ENCODE data around the gene E2F2. TPM values are rescaled to one million over a fixed set of nuclear protein-coding genes. Genes with fewer than 3 reads are reported as not detected.

The E2F2 gene
- total and polyA plus RNA-seq, 2 of the 13 experiments (the other 11 are each of a cell fraction or from before 2014, with no cell fraction given) = 0.65 to 6.6 TPM

DNA sequence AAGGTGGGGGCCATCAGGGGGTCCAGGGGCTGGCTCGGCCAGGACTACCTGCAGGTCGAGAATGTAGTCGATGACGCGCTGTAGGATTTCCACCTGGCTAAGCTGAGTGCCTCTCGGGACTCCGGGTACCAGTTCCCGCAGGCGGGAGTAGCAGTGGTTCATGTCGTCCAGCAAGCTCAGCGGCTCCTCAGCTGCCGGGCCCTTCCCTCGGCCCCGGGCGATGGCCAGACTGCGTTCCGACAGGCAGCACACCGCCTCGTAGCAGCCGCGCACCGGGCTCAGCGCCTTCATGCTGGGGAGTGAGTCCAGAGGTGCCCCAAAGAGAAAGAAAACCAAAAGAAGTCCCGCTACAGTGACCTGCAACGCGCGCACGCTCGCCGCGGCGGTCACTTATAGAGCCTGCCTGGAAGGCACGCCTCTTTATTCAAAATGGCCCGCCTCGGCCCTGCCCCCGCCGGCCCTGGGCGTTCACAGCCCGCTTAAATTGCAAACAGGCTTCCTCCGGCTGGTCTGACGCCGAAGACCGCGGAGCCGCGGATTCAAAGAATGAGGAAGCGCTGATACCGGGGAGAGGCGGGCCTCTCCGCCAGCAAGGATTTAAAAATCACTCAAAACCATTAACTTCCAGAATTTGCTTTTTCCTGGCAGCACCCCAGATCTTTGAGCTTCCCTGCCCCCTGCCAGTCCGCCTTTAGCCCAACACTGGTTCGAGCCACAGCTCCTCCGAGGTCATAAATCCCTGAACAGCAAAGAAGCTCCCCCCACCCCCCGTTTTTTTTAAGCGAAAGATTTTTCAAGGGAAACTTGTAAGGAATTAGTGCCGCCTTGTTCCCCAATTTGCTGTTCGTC lies 28.3 kb upstream of the E2F2 start, which contains the start of gene ID3 (continued):
- 0 out of 2 replicates have a peak, but pooled peaks have one; percentile 31 for TF ChIP-seq FOSL2 (CRISPR knock-in tag; IDR thresholded peaks at IDR 0.05)
- no peak for TF ChIP-seq JARID2 (CRISPR knock-in tag; IDR thresholded peaks at IDR 0.05; ENCODE audit: insufficient replicate concordance)
- TF ChIP-seq ZNF674 (CRISPR knock-in tag; IDR thresholded peaks at IDR 0.05; ENCODE audit: low read depth) = no peak
- no peak for TF ChIP-seq MAFG (CRISPR knock-in tag; IDR thresholded peaks at IDR 0.05)
- TF ChIP-seq ZNF777 (CRISPR knock-in tag; IDR thresholded peaks at IDR 0.05) = peak; percentile 63; the same call in 1 of the 2 replicates
- TF ChIP-seq DNMT1 (CRISPR knock-in tag; IDR thresholded peaks at IDR 0.05) = no peak
- no peak for TF ChIP-seq GABPA (IDR thresholded peaks at IDR 0.05; ENCODE audit: low read depth, low read length)
- no peak for TF ChIP-seq GABPA (CRISPR knock-in tag; IDR thresholded peaks at IDR 0.05; ENCODE audit: low read depth)
- TF ChIP-seq PRPF4 (IDR thresholded peaks at IDR 0.05; ENCODE audit: low read depth, low read length, poor library complexity, severe bottlenecking) = no peak
- no peak for TF ChIP-seq MAFF (IDR thresholded peaks at IDR 0.05; ENCODE audit: low read depth, low read length)
- TF ChIP-seq ZFY (CRISPR knock-in tag; IDR thresholded peaks at IDR 0.05) = peak; percentile 58
- peak; percentile 67 for TF ChIP-seq YEATS4 (CRISPR knock-in tag; IDR thresholded peaks at IDR 0.05; ENCODE audit: borderline replicate concordance)
- TF ChIP-seq ZNF589 (CRISPR knock-in tag; conservative IDR thresholded peaks at IDR 0.05) = no peak
- peak in 1 of 2 experiments; percentile 86; a peak in 2 of 4 replicates for TF ChIP-seq KLF16 (CRISPR knock-in tag; IDR thresholded peaks at IDR 0.05)
- TF ChIP-seq ZNF432 (CRISPR knock-in tag; IDR thresholded peaks at IDR 0.05; ENCODE audit: borderline replicate concordance) = no peak
- no peak for TF ChIP-seq ZNF20 (CRISPR knock-in tag; IDR thresholded peaks at IDR 0.05)
- TF ChIP-seq, protein P1, sequence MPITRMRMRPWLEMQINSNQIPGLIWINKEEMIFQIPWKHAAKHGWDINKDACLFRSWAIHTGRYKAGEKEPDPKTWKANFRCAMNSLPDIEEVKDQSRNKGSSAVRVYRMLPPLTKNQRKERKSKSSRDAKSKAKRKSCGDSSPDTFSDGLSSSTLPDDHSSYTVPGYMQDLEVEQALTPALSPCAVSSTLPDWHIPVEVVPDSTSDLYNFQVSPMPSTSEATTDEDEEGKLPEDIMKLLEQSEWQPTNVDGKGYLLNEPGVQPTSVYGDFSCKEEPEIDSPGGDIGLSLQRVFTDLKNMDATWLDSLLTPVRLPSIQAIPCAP (CRISPR knock-in tag; IDR thresholded peaks at IDR 0.05; ENCODE audit: low read depth) = no peak
- TF ChIP-seq NFE2L2 (IDR thresholded peaks at IDR 0.05; ENCODE audit: low read length) = no peak
- TF ChIP-seq ZNF75D (CRISPR knock-in tag; IDR thresholded peaks at IDR 0.05; ENCODE audit: borderline replicate concordance) = no peak
- no peak for TF ChIP-seq RXRA (CRISPR knock-in tag; IDR thresholded peaks at IDR 0.05)
- TF ChIP-seq HOXD1 (CRISPR knock-in tag; IDR thresholded peaks at IDR 0.05) = no peak
- TF ChIP-seq ZNF24 (IDR thresholded peaks at IDR 0.05) = no peak
- peak; percentile 85 for TF ChIP-seq ZNF891 (CRISPR knock-in tag; IDR thresholded peaks at IDR 0.05)
- no peak; the same call in 1 of the 2 replicates for TF ChIP-seq ZNF263 (CRISPR knock-in tag; IDR thresholded peaks at IDR 0.05)
- TF ChIP-seq, protein P2, sequence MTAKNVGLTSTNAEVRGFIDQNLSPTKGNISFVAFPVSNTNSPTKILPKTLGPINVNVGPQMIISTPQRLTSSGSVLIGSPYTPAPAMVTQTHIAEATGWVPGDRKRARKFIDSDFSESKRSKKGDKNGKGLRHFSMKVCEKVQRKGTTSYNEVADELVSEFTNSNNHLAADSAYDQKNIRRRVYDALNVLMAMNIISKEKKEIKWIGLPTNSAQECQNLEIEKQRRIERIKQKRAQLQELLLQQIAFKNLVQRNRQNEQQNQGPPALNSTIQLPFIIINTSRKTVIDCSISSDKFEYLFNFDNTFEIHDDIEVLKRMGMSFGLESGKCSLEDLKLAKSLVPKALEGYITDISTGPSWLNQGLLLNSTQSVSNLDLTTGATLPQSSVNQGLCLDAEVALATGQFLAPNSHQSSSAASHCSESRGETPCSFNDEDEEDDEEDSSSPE (CRISPR knock-in tag; IDR thresholded peaks at IDR 0.05) = peak; percentile 77; the same call in 1 of the 2 replicates
- peak; percentile 50; the same call in 1 of the 2 replicates for TF ChIP-seq BORCS8-MEF2B (CRISPR knock-in tag; IDR thresholded peaks at IDR 0.05)
- TF ChIP-seq MED13 (CRISPR knock-in tag; IDR thresholded peaks at IDR 0.05) = no peak
- TF ChIP-seq, protein P3, sequence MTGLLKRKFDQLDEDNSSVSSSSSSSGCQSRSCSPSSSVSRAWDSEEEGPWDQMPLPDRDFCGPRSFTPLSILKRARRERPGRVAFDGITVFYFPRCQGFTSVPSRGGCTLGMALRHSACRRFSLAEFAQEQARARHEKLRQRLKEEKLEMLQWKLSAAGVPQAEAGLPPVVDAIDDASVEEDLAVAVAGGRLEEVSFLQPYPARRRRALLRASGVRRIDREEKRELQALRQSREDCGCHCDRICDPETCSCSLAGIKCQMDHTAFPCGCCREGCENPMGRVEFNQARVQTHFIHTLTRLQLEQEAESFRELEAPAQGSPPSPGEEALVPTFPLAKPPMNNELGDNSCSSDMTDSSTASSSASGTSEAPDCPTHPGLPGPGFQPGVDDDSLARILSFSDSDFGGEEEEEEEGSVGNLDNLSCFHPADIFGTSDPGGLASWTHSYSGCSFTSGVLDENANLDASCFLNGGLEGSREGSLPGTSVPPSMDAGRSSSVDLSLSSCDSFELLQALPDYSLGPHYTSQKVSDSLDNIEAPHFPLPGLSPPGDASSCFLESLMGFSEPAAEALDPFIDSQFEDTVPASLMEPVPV (CRISPR knock-in tag; IDR thresholded peaks at IDR 0.05) = peak; percentile 30; the same call in 1 of the 2 replicates

Measured in HepG2 (cell line).